ENCODE data around the gene ANAPC1.
"Not testable (repeated sequence)": the region's sequence is repeated elsewhere in the genome, so short reads cannot be mapped to it uniquely, and the experiment has no call there.

The ANAPC1 gene

DNA sequence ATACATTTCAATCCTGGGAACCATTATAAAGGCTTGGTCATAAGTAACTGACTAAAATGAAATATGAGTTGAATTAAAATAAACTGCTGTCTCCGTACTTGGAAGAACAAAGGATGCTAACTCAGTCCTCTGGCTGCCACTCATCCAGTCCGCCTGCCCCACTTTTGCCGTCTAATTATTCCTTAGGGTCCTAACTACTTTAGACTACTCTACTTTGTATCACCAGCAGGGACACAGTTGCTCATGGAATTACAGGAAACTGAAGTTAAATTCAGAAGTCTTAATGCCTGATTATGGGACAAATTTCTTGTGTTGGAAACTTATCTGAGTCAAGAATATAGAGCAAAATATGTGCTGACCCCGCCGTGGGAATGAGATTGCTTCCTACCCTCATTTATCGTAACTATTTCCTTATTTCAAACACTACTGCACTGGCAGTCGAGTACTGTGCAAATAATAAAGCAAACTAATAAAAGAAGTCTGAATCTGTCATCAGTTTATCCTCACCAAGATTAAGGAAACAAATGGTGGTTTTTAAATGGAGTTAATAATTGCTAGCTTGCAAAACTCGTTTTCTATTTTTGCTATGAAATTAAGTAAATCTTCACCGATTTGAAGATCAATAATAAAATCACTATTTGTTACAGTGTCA lies 102.4 kb downstream of the ANAPC1 start:
- H3K27ac ChIP-seq (ENCODE audit: extremely low read depth, low read depth, low read length); H3K4me1 ChIP-seq (ENCODE audit: control insufficient read depth, insufficient read depth, low read length); H3K36me3 ChIP-seq (ENCODE audit: control insufficient read depth in 2 of 2, insufficient read depth in 1 of 2, low read length in 2 of 2); H3K9me3 ChIP-seq (ENCODE audit: control insufficient read depth, insufficient read depth, low read depth, low read length); CTCF ChIA-PET; H3K4me3 ChIP-seq (ENCODE audit: low read depth, low read length); POLR2A ChIA-PET: not testable (repeated sequence)

DNA sequence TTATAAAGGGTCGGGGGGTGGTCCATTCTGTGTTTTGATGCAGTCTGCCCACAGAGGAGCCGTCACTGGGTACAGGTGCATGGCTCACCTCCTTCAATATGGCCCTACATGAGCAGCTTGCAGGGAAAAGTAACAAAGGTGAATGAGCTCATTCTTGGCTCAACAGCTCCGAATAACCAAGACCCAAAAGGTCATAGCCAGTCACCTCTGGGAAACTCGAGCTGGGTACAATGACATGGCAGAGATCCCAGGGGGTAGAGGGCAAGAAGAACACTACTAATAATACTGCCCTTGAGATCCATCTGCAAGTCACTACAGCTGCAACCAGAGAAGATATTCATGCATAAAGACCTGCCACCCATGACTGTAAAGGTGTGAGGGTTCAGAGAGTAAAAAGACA lies 106.8 kb downstream of the ANAPC1 start:
- H3K27ac ChIP-seq (ENCODE audit: extremely low read depth, low read depth, low read length); H3K9me3 ChIP-seq (ENCODE audit: control insufficient read depth, insufficient read depth, low read depth, low read length); POLR2A ChIA-PET; H3K4me3 ChIP-seq (ENCODE audit: low read depth, low read length); H3K4me1 ChIP-seq (ENCODE audit: control insufficient read depth, insufficient read depth, low read length); CTCF ChIA-PET; H3K36me3 ChIP-seq (ENCODE audit: control insufficient read depth in 2 of 2, insufficient read depth in 1 of 2, low read length in 2 of 2): not testable (repeated sequence)

DNA sequence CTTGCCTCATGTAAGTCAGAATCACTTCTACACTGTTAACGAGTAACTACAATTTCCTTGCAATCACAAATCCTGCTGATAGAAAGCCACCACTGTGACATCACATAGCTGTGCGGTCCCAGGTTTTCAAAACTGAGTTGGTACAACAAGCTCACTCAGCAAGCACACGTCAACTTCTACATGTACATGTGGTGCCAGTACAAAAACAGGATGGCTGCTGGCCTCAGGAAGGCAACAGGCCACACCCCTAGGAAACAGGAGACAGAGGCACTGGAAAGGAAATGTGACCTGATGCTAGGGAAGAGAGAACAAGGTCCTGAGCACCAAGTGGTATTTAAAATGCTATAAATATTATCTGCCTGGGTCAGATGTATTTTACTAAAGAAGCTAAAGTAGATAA lies 107.7 kb downstream of the ANAPC1 start:
- CTCF ChIA-PET; POLR2A ChIA-PET; H3K36me3 ChIP-seq (ENCODE audit: control insufficient read depth in 2 of 2, insufficient read depth in 1 of 2, low read length in 2 of 2); H3K27ac ChIP-seq (ENCODE audit: extremely low read depth, low read depth, low read length); H3K4me1 ChIP-seq (ENCODE audit: control insufficient read depth, insufficient read depth, low read length); H3K9me3 ChIP-seq (ENCODE audit: control insufficient read depth, insufficient read depth, low read depth, low read length); H3K4me3 ChIP-seq (ENCODE audit: low read depth, low read length): not testable (repeated sequence)

DNA sequence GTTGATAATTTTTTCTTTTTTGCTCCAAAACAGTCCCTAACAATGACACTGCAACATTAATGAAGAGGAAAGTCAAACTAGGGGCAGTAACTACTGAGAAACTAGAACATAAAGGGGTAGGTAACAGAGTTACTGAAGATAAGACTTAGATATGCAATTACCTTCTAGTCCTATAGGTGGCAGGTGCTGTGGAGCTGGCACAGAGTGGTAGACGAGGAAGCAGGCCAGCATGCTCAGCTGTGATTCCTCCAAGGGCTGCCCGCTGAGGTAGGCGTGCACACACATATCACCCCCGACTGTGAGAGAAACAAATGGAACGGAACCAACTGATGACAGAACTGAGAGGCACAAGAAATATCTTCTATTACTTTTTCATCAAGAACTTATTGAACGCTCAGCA lies 111.8 kb downstream of the ANAPC1 start:
- H3K27ac ChIP-seq (ENCODE audit: extremely low read depth, low read depth, low read length); H3K9me3 ChIP-seq (ENCODE audit: control insufficient read depth, insufficient read depth, low read depth, low read length); H3K36me3 ChIP-seq (ENCODE audit: control insufficient read depth in 2 of 2, insufficient read depth in 1 of 2, low read length in 2 of 2); H3K4me3 ChIP-seq (ENCODE audit: low read depth, low read length); POLR2A ChIA-PET; H3K4me1 ChIP-seq (ENCODE audit: control insufficient read depth, insufficient read depth, low read length); CTCF ChIA-PET: not testable (repeated sequence)

- H3K36me3 ChIP-seq (ENCODE audit: control insufficient read depth in 2 of 2, insufficient read depth in 1 of 2, low read length in 2 of 2); CTCF ChIA-PET; POLR2A ChIA-PET; H3K4me1 ChIP-seq (ENCODE audit: control insufficient read depth, insufficient read depth, low read length); H3K9me3 ChIP-seq (ENCODE audit: control insufficient read depth, insufficient read depth, low read depth, low read length); H3K27ac ChIP-seq (ENCODE audit: extremely low read depth, low read depth, low read length); H3K4me3 ChIP-seq (ENCODE audit: low read depth, low read length): not testable (repeated sequence)
These were observed 112.9 kb downstream of the ANAPC1 start for GRCh38 chr2:111770916-111771658.

GRCh38 chr2:111768266-111769190 lies 115.5 kb downstream of the ANAPC1 start:
- H3K9me3 ChIP-seq (ENCODE audit: control insufficient read depth, insufficient read depth, low read depth, low read length); H3K27ac ChIP-seq (ENCODE audit: extremely low read depth, low read depth, low read length); CTCF ChIA-PET; H3K4me3 ChIP-seq (ENCODE audit: low read depth, low read length); H3K36me3 ChIP-seq (ENCODE audit: control insufficient read depth in 2 of 2, insufficient read depth in 1 of 2, low read length in 2 of 2); H3K4me1 ChIP-seq (ENCODE audit: control insufficient read depth, insufficient read depth, low read length); POLR2A ChIA-PET: not testable (repeated sequence)

GRCh38 chr2:111767087-111767486 lies 116.9 kb downstream of the ANAPC1 start:
- H3K27ac ChIP-seq (ENCODE audit: extremely low read depth, low read depth, low read length); POLR2A ChIA-PET; H3K4me3 ChIP-seq (ENCODE audit: low read depth, low read length); H3K4me1 ChIP-seq (ENCODE audit: control insufficient read depth, insufficient read depth, low read length); H3K9me3 ChIP-seq (ENCODE audit: control insufficient read depth, insufficient read depth, low read depth, low read length); CTCF ChIA-PET; H3K36me3 ChIP-seq (ENCODE audit: control insufficient read depth in 2 of 2, insufficient read depth in 1 of 2, low read length in 2 of 2): not testable (repeated sequence)

- H3K9me3 ChIP-seq (ENCODE audit: control insufficient read depth, insufficient read depth, low read depth, low read length); H3K36me3 ChIP-seq (ENCODE audit: control insufficient read depth in 2 of 2, insufficient read depth in 1 of 2, low read length in 2 of 2); H3K27ac ChIP-seq (ENCODE audit: extremely low read depth, low read depth, low read length); CTCF ChIA-PET; H3K4me1 ChIP-seq (ENCODE audit: control insufficient read depth, insufficient read depth, low read length); POLR2A ChIA-PET; H3K4me3 ChIP-seq (ENCODE audit: low read depth, low read length): not testable (repeated sequence)
These were observed 117.7 kb downstream of the ANAPC1 start for GRCh38 chr2:111766295-111766694.

- H3K27ac ChIP-seq (ENCODE audit: extremely low read depth, low read depth, low read length); H3K9me3 ChIP-seq (ENCODE audit: control insufficient read depth, insufficient read depth, low read depth, low read length); POLR2A ChIA-PET; CTCF ChIA-PET; H3K36me3 ChIP-seq (ENCODE audit: control insufficient read depth in 2 of 2, insufficient read depth in 1 of 2, low read length in 2 of 2); H3K4me3 ChIP-seq (ENCODE audit: low read depth, low read length); H3K4me1 ChIP-seq (ENCODE audit: control insufficient read depth, insufficient read depth, low read length): not testable (repeated sequence)
These were observed 119.8 kb downstream of the ANAPC1 start for GRCh38 chr2:111764151-111764550.

DNA sequence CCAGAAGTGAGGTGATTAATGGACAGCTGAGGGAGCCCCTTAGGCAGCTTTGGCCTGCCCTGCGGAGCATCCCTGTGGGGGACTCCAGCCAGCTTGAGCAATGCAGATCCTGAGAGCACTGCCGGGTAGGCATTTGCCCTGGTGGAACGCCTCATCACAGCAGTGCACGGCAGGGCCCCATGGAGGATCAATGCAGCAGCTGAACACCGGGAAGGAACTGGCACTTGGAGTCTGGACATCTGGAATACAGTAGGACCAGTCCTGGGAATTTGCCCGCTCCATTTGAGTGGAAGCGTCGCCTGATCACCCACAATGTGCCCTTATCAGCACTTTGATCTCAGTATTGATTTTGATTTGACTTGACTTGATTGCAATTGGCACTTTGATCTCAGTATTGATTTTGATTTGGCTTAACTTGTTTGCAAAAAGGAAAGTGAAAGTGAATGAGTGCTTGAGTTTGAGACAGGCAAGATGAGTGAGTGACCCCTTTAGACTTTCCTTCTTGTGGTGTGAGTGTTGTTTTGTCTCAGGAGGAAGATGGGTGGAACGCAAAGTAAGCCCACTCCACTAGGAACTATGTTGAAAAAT lies 123.2 kb downstream of the ANAPC1 start:
- H3K36me3 ChIP-seq (ENCODE audit: control insufficient read depth in 2 of 2, insufficient read depth in 1 of 2, low read length in 2 of 2); POLR2A ChIA-PET; H3K27ac ChIP-seq (ENCODE audit: extremely low read depth, low read depth, low read length); H3K4me1 ChIP-seq (ENCODE audit: control insufficient read depth, insufficient read depth, low read length); H3K4me3 ChIP-seq (ENCODE audit: low read depth, low read length); H3K9me3 ChIP-seq (ENCODE audit: control insufficient read depth, insufficient read depth, low read depth, low read length); CTCF ChIA-PET: not testable (repeated sequence)

DNA sequence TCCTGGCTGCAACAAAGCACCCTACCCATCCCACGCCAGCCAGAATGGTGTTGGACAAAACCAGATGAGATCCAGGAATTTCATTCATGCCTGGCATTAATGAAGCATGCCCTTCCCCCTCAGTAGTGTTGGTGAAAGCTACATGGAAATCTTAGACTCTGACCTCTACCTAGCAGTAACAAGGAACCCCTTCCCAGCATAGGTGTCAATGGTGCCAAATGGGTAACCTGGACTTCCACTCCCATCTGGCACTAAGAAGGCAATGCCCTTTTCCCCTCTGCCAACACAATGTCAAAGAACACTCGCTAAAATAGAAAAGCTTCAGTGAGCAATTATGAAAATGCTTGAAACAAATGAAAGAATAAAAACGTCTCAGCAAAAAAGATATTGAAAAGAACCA lies 131.5 kb downstream of the ANAPC1 start:
- H3K36me3 ChIP-seq (ENCODE audit: control insufficient read depth in 2 of 2, insufficient read depth in 1 of 2, low read length in 2 of 2); H3K4me1 ChIP-seq (ENCODE audit: control insufficient read depth, insufficient read depth, low read length); H3K4me3 ChIP-seq (ENCODE audit: low read depth, low read length); H3K9me3 ChIP-seq (ENCODE audit: control insufficient read depth, insufficient read depth, low read depth, low read length); H3K27ac ChIP-seq (ENCODE audit: extremely low read depth, low read depth, low read length); CTCF ChIA-PET; POLR2A ChIA-PET: not testable (repeated sequence)

Data from HEK293 (cell line).